ENCODE results near the gene CRYZL1.

Gene CRYZL1

GRCh38 chr21:33542640-33543504 is 98.7 kb downstream of the CRYZL1 start, which contains the start of gene SON:
SON (plus strand) TSS chr21:33543038; CDS start chr21:33543093, 55 bp downstream.
- in situ Hi-C loops (cut with MboI; ENCODE audit: low sequenced_read_pairs) = no loop called here

GRCh38 chr21:33541756-33542639 is 99.5 kb downstream of the CRYZL1 start, which contains the start of gene GART:
GART (minus strand) TSS chr21:33542117; CDS start chr21:33539315, 2,802 bp downstream.
- in situ Hi-C loops (cut with MboI; ENCODE audit: low sequenced_read_pairs) = no loop called here

- in situ Hi-C loops (cut with MboI; ENCODE audit: low sequenced_read_pairs) = no loop called here
Observed at GRCh38 chr21:33541105-33541711, 100.3 kb downstream of the CRYZL1 start.

- in situ Hi-C loops (cut with MboI; ENCODE audit: low sequenced_read_pairs) = no loop called here
Observed at GRCh38 chr21:33540711-33541104, 100.8 kb downstream of the CRYZL1 start.

- in situ Hi-C loops (cut with MboI; ENCODE audit: low sequenced_read_pairs) = no loop called here
Observed at GRCh38 chr21:33539616-33540015, 101.9 kb downstream of the CRYZL1 start.
